GM23338 (cell line): Measurements from ENCODE around the gene REST. TPM values are rescaled to one million over a fixed set of nuclear protein-coding genes. Genes with fewer than 3 reads are reported as not detected.

Source experiments
- ATAC-seq: fragments of 200-7000 bp; cut with Tn5 transposase; 3 replicates; pipeline ENCODE4 v1.9.1; 2020
- DNase-seq: peaks from one replicate; pipeline ENCODE4 v3.0.0-alpha.2; 2015; ENCODE audit warnings: low spot score
- H2AFZ ChIP-seq: fragments of 200-600 bp; sonication (generic); 2 replicates; pipeline ENCODE4 v1.8.0; 2016; ENCODE audit warnings: antibody characterized with exemption, mild to moderate bottlenecking, moderate library complexity
- H3F3A ChIP-seq: fragments of 200-600 bp; sonication (generic); replicated peaks from 2 replicates; pipeline ENCODE4 v1.8.0; 2017; ENCODE audit warnings: antibody characterized with exemption, mixed run types, low read depth
- H3K27ac ChIP-seq: fragments of 200-600 bp; sonication (generic); 2 replicates; pipeline ENCODE4 v1.6.1; 2016; ENCODE audit warnings: low read depth
- H3K27me3 ChIP-seq: fragments of 200-600 bp; sonication (generic); 2 replicates; pipeline ENCODE4 v1.8.0; 2016; ENCODE audit warnings: mild to moderate bottlenecking, mixed run types, moderate library complexity; ENCODE audit not compliant: insufficient read depth
- H3K36me3 ChIP-seq: fragments of 200-600 bp; sonication (generic); 2 replicates; pipeline ENCODE4 v1.8.0; 2016; ENCODE audit warnings: mild to moderate bottlenecking; ENCODE audit not compliant: insufficient read depth
- H3K4me1 ChIP-seq: fragments of 200-600 bp; sonication (generic); 2 replicates; pipeline ENCODE4 v1.8.0; 2016; ENCODE audit warnings: mild to moderate bottlenecking, moderate library complexity; ENCODE audit not compliant: insufficient read depth
- H3K4me2 ChIP-seq: fragments of 200-600 bp; sonication (generic); 2 replicates; pipeline ENCODE4 v1.7.1; 2017; ENCODE audit warnings: mixed run types
- H3K4me3 ChIP-seq: fragments of 200-600 bp; sonication (generic); 2 replicates; pipeline ENCODE4 v1.6.1; 2016; ENCODE audit warnings: mixed run types
- H3K79me2 ChIP-seq: fragments of 200-600 bp; sonication (generic); replicated peaks from 2 replicates; pipeline ENCODE4 v1.8.0; 2017; ENCODE audit warnings: mild to moderate bottlenecking; ENCODE audit not compliant: insufficient read depth
- H3K9me2 ChIP-seq: fragments of 200-600 bp; sonication (generic); 2 replicates; pipeline ENCODE4 v1.8.0; 2017; ENCODE audit not compliant: insufficient read depth
- H4K20me1 ChIP-seq: fragments of 200-600 bp; sonication (generic); replicated peaks from 2 replicates; pipeline ENCODE4 v1.8.0; 2017; ENCODE audit warnings: mild to moderate bottlenecking; ENCODE audit not compliant: insufficient read depth
- H3K27ac Mint-ChIP-seq: 2 replicates; pipeline ENCODE4 v1.8.0; 2020; ENCODE audit warnings: inconsistent platforms, mild to moderate bottlenecking, moderate library complexity, mixed read lengths
- H3K27me3 Mint-ChIP-seq: 3 replicates; pipeline ENCODE4 v1.8.0; 2022; ENCODE audit warnings: low read depth, mild to moderate bottlenecking, moderate library complexity, mixed read lengths, inconsistent platforms; ENCODE audit not compliant: insufficient read depth, poor library complexity
- H3K36me3 Mint-ChIP-seq: 3 replicates; pipeline ENCODE4 v1.8.0; 2021; ENCODE audit warnings: low read depth, mild to moderate bottlenecking, inconsistent platforms, moderate library complexity, mixed read lengths
- H3K4me1 Mint-ChIP-seq: 3 replicates; pipeline ENCODE4 v1.8.0; 2020; ENCODE audit warnings: mild to moderate bottlenecking, inconsistent platforms, mixed read lengths
- H3K4me3 Mint-ChIP-seq: 3 replicates; pipeline ENCODE4 v1.8.0; 2021; ENCODE audit warnings: moderate library complexity, mild to moderate bottlenecking, inconsistent platforms, mixed read lengths
- H3K9me3 Mint-ChIP-seq: 3 replicates; pipeline ENCODE4 v1.8.0; 2020; ENCODE audit warnings: moderate library complexity, mild to moderate bottlenecking, inconsistent platforms, mixed read lengths
- CREB1 ChIP-seq: fragments of 250-450 bp; sonication (Bioruptor Pico); IDR thresholded peaks from 2 replicates; pipeline ENCODE4 v1.5.0; 2020; ENCODE audit warnings: low read depth, mild to moderate bottlenecking, moderate library complexity
- ETS1 ChIP-seq: IDR thresholded peaks from 2 replicates; pipeline ENCODE4 v1.6.1; 2016; ENCODE audit warnings: antibody characterized with exemption
- JUNB ChIP-seq: IDR thresholded peaks from one replicate; pipeline ENCODE4 v1.6.1; 2016; ENCODE audit warnings: antibody characterized with exemption; ENCODE audit not compliant: unreplicated experiment
- NANOG ChIP-seq: IDR thresholded peaks from 2 replicates; pipeline ENCODE4 v1.6.1; 2016; ENCODE audit warnings: antibody characterized with exemption, borderline replicate concordance
- POLR2AphosphoS5 ChIP-seq: IDR thresholded peaks from 2 replicates; pipeline ENCODE4 v1.6.1; 2016; ENCODE audit warnings: antibody characterized with exemption, low read depth
- REST ChIP-seq: IDR thresholded peaks from one replicate; pipeline ENCODE4 v1.6.1; 2018; ENCODE audit warnings: antibody characterized with exemption; ENCODE audit not compliant: unreplicated experiment
- STAT1 ChIP-seq: IDR thresholded peaks from one replicate; pipeline ENCODE4 v1.6.1; 2016; ENCODE audit warnings: antibody characterized with exemption; ENCODE audit not compliant: unreplicated experiment
- ZNF114 ChIP-seq: fragments of 250-450 bp; sonication (Bioruptor Pico); IDR thresholded peaks from 2 replicates; pipeline ENCODE4 v1.5.0; 2020; ENCODE audit warnings: mild to moderate bottlenecking, moderate library complexity
- polyA plus RNA-seq: library from polyadenylated mRNA; unstranded; fragments of >200 nt; fragmentation: Nextera tagmentation; extraction: Ambion mirVana; gene quantifications from 2 replicates; pipeline ENCODE4 v1.2.1, GENCODE V29; 2016
- total RNA-seq: library from RNA; depleted of rRNA; stranded (reverse); fragments of >200 nt; shearing (Covaris generic); gene quantifications from 2 replicates; pipeline ENCODE4 v1.2.3, GENCODE V29; 2014

The REST gene
- total and polyA plus RNA-seq, 2 experiments from 2014 or later, result 44.7 to 61.5 TPM

GRCh38 chr4:56978750-56979303 is 71.1 kb downstream of the REST start, which contains the start of gene POLR2B:
Gene POLR2B, plus strand, starts transcription at chr4:56978896. Its CDS starts 90 bp downstream, at chr4:56978986.
- no peaks in the 10 kb centered on the region for H3K9me3 Mint-ChIP-seq
- ATAC-seq, result peak; percentile 68
- H3K4me3 Mint-ChIP-seq, result peak within 1 kb of the TSS; percentile 100
- Histone ChIP-seq H3K36me3 (peaks cover 8% of the 10 kb centered on the region; the same call in 1 of the 2 replicates), H4K20me1 (peaks cover 49% of the 10 kb centered on the region), H3K27me3 (no peaks in the 10 kb centered on the region), H3F3A (no peaks in the 10 kb centered on the region), H3K9me2 (no peaks in the 10 kb centered on the region), H3K4me1 (0 out of 2 replicates have a peak, but pooled peaks cover 3% of the 10 kb centered on the region), H3K27ac (peak within 1 kb of the TSS; percentile 96), H3K4me2 (peak within 1 kb of the TSS; percentile 94), H3K4me3 (peak within 1 kb of the TSS; percentile 95), H3K79me2 (peaks cover 84% of the 10 kb centered on the region), H2AFZ (no peak within 1 kb of the TSS; the same call in 1 of the 2 replicates)
- TF ChIP-seq NANOG (no peak), REST (no peak), CREB1 (CRISPR knock-in tag) (peak; percentile 80), POLR2AphosphoS5 (peak; percentile 95), ETS1 (peak; percentile 77), STAT1 (no peak)
- peaks cover 15% of the 10 kb centered on the region for H3K36me3 Mint-ChIP-seq
- H3K27me3 Mint-ChIP-seq, result peaks cover 12% of the 10 kb centered on the region
- H3K4me1 Mint-ChIP-seq, result peaks cover 9% of the 10 kb centered on the region
- peak; percentile 99 for DNase-seq
- H3K27ac Mint-ChIP-seq, result peak within 1 kb of the TSS; percentile 99

DNA sequence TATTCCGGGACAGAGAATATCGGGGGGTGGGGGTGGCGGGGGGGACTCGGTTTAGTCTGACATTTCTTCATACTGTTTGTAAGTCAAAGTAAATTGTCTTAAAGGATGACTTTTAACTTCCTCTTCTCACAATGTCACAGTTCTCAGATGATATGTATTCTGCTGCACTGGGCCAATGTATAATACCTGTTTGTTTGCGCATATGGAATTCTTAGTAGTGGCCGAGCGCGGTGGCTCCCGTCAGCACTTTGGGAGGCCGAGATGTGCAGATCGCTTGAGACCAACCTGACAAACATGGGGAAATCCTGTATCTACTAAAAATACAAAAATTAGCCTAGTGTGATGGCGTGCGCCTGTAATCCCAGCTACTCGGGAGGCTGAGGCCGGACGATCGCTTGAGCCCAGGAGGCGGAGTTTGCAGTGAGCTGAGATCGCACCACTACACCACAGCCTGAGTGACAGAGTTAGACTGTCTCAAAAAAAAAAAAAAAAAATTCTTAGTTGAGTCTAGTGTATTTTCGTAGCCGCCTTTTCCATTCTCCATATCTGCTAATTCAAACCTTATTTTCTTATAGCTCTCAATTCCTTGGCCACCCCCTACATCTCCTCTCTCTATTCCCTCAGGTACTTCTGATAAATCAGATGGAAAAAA is 71.8 kb downstream of the REST start:
- H3K27ac ChIP-seq, result no peak overlapping the region
- peaks cover 12% of the 10 kb centered on the region for H3K27me3 Mint-ChIP-seq
- H3K4me1 Mint-ChIP-seq, result peaks cover 7% of the 10 kb centered on the region
- peak overlapping the region; percentile 95 for H3K4me3 ChIP-seq
- no peaks in the 10 kb centered on the region for H3K27me3 ChIP-seq
- peak overlapping the region; percentile 99 for H3K27ac Mint-ChIP-seq
- no peaks in the 10 kb centered on the region for H3K9me2 ChIP-seq
- peaks cover 50% of the 10 kb centered on the region for H4K20me1 ChIP-seq
- peak overlapping the region; percentile 100 for H3K4me3 Mint-ChIP-seq
- H2AFZ ChIP-seq, result no peak overlapping the region
- 0 out of 2 replicates have a peak, but pooled peaks cover 3% of the 10 kb centered on the region for H3K4me1 ChIP-seq
- peaks cover 84% of the 10 kb centered on the region for H3K79me2 ChIP-seq
- 0 out of 2 replicates have a peak, but pooled peaks cover 8% of the 10 kb centered on the region for H3K36me3 ChIP-seq
- peaks cover 10% of the 10 kb centered on the region; the same call in 2 of the 3 replicates for H3K36me3 Mint-ChIP-seq
- no peaks in the 10 kb centered on the region for H3F3A ChIP-seq
- H3K4me2 ChIP-seq, result peak overlapping the region; percentile 94
- H3K9me3 Mint-ChIP-seq, result no peaks in the 10 kb centered on the region
- peak; percentile 46 for DNase-seq
- ATAC-seq, result no peak
- TF ChIP-seq ZNF114 (CRISPR knock-in tag) (no peak), JUNB (no peak), ETS1 (no peak), REST (no peak), STAT1 (no peak)
